K562 treated with DMSO at 1 percent for 48 hours (cell line): ENCODE measurements around the gene ERBB3. TPM values are rescaled to one million over a fixed set of nuclear protein-coding genes. Genes with fewer than 3 reads are reported as not detected.

ENCODE experiments used
- total RNA-seq: library from RNA; unstranded; fragments of 300-600 nt; gene quantifications from 2 replicates; pipeline ENCODE4 v1.2.3, GENCODE V29; 2022; ENCODE audit warnings: low replicate concordance; ENCODE audit errors: extremely low read depth

Gene ERBB3
- total RNA-seq = not detected in 2 replicates

GRCh38 chr12:56079723-56080555, at the start of gene ERBB3:
Gene ERBB3, plus strand, starts transcription at chr12:56080165. Its CDS starts 136 bp downstream, at chr12:56080301.

GRCh38 chr12:56041552-56042429, 38.2 kb upstream of the ERBB3 start, which contains the start of gene RPS26:
Gene RPS26, plus strand, starts transcription at chr12:56041918. Its CDS starts 249 bp downstream, at chr12:56042167.

DNA sequence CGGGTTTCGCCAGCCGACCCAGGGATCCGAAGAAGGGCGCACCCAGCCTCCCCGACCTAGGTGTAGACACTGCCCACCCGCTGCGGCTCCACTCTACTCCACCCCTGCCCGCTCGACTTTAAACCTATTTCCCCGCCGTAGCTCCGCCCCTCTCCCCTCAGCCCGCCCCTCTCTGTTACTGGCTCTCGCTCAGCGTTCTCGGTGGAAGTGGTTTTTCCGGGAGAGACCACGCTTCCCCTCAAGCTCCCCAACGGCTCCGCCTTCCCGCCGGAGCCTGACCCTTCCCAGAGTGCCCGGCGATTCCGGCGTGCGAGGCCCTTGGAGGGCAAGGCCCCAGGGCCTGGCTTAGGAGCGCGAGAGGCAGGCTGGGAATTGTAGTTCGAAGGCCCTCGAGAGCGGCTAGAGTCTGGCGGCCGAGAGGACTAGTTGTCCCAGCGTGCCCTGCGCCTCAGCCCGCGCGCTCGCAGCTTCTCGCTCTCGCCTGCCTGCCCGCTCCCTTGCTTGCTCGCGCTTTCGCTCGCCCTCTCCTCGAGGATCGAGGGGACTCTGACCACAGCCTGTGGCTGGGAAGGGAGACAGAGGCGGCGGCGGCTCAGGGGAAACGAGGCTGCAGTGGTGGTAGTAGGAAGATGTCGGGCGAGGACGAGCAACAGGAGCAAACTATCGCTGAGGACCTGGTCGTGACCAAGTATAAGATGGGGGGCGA, 24.3 kb downstream of the ERBB3 start, which contains the start of gene PA2G4:
PA2G4 (plus strand) TSS at position 451 of the 706 bp plus-strand sequence; CDS start at position 630, 179 bp downstream.

GRCh38 chr12:56116267-56117081, 36.5 kb downstream of the ERBB3 start, which contains the start of gene RPL41:
Gene RPL41, plus strand, starts transcription at chr12:56116633.

DNA sequence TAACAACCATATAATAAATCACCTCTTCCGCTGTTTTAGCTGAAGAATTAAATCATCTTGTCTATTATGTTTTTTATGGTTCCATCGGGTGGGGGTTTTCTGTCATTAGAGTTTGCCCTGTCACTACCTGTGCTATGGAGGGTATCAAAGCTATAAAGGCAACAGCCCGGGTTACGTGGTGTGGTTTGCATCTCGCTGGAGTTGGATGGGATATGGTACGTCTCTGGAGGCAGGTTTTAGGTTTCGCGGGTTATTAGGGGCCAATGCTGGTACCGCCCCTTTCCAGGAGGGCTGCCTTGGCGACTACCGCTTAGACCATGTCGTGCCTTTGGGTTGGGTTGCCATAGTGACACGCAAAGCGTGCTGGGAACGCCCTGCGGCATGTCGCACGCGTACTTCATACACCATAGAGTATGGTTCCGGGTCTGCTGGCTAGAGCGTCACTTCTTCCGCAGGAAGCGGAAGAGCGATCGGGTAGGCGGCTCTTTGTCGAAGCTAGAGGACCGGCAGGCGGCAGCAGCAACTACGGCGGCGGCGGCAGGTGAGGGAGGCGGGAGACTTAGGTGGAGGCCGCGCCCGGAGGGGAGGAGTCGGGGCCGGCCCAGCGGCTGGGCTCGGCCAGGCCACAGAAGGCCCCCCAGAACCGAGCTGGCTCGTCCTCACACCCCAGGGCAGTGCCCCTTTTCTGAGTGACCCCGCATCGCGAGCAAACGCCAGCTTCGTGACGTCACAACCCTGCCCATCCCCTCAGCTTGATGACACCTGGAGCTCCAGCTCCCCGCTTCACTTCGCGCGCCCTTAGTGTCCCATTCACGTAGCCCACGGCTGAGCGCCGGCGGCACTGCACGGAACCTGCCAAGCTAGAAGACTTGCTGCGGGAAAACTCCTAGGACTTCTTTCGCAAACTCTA, 38.1 kb downstream of the ERBB3 start, which contains the start of gene ZC3H10:
ZC3H10 (plus strand) TSS at position 489 of the 910 bp plus-strand sequence. CDS start 2,297 bp downstream, outside the sequence.

DNA sequence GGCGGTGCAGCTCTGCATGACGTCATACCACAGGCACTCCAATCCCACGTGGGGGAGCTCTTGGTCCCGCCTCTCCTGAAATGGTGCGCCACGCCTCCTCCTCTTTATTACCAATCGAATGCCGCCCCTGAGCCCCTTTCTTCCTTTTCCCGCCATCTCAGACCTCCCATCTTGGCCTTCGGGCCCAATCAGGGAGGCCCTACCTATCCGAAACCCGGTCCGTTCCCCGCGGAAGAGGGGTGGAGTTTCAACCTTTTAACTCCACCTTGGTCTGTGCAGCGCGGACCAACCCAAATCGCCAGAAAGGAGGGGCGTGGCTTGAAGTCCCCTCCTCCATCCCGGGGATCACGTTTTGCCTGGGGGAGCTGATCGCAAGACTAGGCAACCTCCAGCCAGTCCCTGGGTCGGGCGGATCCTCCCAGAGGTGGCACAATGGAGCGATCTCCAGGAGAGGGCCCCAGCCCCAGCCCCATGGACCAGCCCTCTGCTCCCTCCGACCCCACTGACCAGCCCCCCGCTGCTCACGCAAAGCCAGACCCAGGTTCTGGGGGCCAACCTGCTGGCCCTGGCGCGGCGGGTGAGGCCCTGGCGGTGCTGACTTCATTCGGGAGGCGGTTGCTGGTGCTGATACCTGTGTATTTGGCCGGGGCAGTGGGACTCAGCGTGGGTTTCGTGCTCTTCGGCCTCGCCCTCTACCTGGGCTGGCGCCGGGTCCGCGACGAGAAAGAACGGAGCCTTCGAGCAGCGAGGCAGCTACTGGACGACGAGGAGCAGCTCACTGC, 48.1 kb downstream of the ERBB3 start, which contains the start of gene ESYT1:
ESYT1 (plus strand) TSS at position 380 of the 782 bp plus-strand sequence; CDS start at position 433, 53 bp downstream.

DNA sequence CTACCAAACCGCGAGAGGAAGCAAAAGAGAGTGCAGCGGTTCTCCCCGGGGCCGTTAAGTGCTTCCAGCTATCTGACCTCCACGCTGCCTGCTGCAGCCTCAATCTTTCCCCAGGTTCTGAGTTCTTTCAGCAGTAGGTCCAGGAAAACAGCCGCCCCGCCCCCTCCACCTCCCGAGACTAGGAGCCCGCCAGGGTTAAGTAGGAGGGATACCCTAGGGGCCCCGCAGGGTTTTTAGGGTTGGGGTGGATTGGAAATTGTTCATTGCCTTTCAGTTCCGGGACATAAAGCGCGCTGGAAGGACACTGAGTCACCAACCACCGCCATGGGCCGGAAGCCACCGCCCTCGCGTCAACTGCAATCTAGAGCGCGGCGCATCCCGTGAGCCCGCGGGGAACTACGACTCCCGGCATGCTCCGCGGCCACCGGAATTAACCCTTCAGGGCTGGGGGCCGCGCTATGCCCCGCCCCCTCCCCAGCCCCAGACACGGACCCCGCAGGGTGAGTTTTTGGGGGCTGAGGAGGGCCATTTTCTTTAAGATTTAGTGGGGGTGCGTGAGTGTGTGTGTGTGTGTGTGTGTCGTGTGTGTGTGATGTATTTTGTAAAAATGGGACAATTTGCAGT, 72.3 kb downstream of the ERBB3 start, which contains the start of gene MYL6B:
MYL6B (plus strand) TSS at position 456 of the 624 bp plus-strand sequence. CDS start 1,332 bp downstream, outside the sequence.

Other genes starting within 250 kb of the ERBB3 start
- gene MMP19, start 237.2 kb upstream of the ERBB3 start, total RNA-seq = not detected in 2 replicates
- gene PYM1, start 152.3 kb upstream of the ERBB3 start, total RNA-seq = not detected in 2 replicates
- gene DGKA, start 149.0 kb upstream of the ERBB3 start, total RNA-seq = not detected in 2 replicates
- gene PMEL, start 114.1 kb upstream of the ERBB3 start, total RNA-seq = not detected in 2 replicates
- not detected in 2 replicates for gene CDK2, start 113.3 kb upstream of the ERBB3 start, total RNA-seq
- gene RAB5B, start 106.1 kb upstream of the ERBB3 start, total RNA-seq = not detected in 2 replicates
- gene SUOX, start 82.9 kb upstream of the ERBB3 start, total RNA-seq = not detected in 2 replicates
- gene IKZF4, start 59.1 kb upstream of the ERBB3 start, total RNA-seq = not detected in 2 replicates
- not detected in 2 replicates for gene RPS26, start 38.2 kb upstream of the ERBB3 start, total RNA-seq
- gene PA2G4, start 24.4 kb downstream of the ERBB3 start, total RNA-seq = not detected in 2 replicates
- 6,813 TPM in 1 of 2 replicates, not detected in the other for gene RPL41, start 36.5 kb downstream of the ERBB3 start, total RNA-seq
- not detected in 2 replicates for gene ZC3H10, start 38.1 kb downstream of the ERBB3 start, total RNA-seq
- gene ESYT1, start 48.1 kb downstream of the ERBB3 start, total RNA-seq = 641 TPM in 1 of 2 replicates, not detected in the other
- not detected in 2 replicates for gene MYL6B, start 72.4 kb downstream of the ERBB3 start, total RNA-seq
- gene MYL6, start 78.2 kb downstream of the ERBB3 start, total RNA-seq = 1,727 TPM in 1 of 2 replicates, not detected in the other
- not detected in 2 replicates for gene SMARCC2, start 109.3 kb downstream of the ERBB3 start, total RNA-seq
- not detected in 2 replicates for gene RNF41, start 141.8 kb downstream of the ERBB3 start, total RNA-seq
- not detected in 2 replicates for gene NABP2, start 144.2 kb downstream of the ERBB3 start, total RNA-seq
- not detected in 2 replicates for gene SLC39A5, start 149.9 kb downstream of the ERBB3 start, total RNA-seq
- not detected in 2 replicates for gene ANKRD52, start 178.2 kb downstream of the ERBB3 start, total RNA-seq
- gene COQ10A, start 186.8 kb downstream of the ERBB3 start, total RNA-seq = not detected in 2 replicates
- 326 TPM in 1 of 2 replicates, not detected in the other for gene CS, start 220.2 kb downstream of the ERBB3 start, total RNA-seq
- gene CNPY2, start 235.8 kb downstream of the ERBB3 start, total RNA-seq = not detected in 2 replicates